Endothelial cell of umbilical vein (primary cell): Measurements from ENCODE around the gene IDUA. TPM values are rescaled to one million over a fixed set of nuclear protein-coding genes. Genes with fewer than 3 reads are reported as not detected.

Source experiments
- BruUV-seq: library from RNA; stranded (reverse); fragments of 400-500 nt; replicated peaks from 2 replicates; lab custom pipeline; 2021; lab: Mats Ljungman, UMichigan
- CTCF ChIA-PET: fragments of 300-600, 350-600 bp; sonication (Branson Sonifier 250); formaldehyde crosslinking; loops from one replicate; lab custom pipeline; 2021; ENCODE audit warnings: antibody characterized with exemption, inconsistent platforms; lab: Charles Lee
- POLR2A ChIA-PET: fragments of 300-600, 350-600 bp; sonication (Branson Sonifier 250); formaldehyde crosslinking; loops from one replicate; lab custom pipeline; 2021; ENCODE audit warnings: antibody characterized with exemption, inconsistent platforms; lab: Charles Lee
- DNase-seq: peaks from one replicate; pipeline ENCODE4 v3.0.0-alpha.2; 2011; ENCODE audit warnings: low read depth, low spot score
- FAIRE-seq: peaks from 2 replicates; lab custom pipeline; 2011; peaks lifted over from hg19 to GRCh38; lab: Jason Lieb, UNC
- H2AFZ ChIP-seq: 2 replicates; pipeline ENCODE4 v1.6.0; 2012; ENCODE audit warnings: low read depth, low read length, control low read depth, inconsistent platforms
- H3K27ac ChIP-seq: 2 replicates; pipeline ENCODE4 v1.5.1; 2011; ENCODE audit warnings: low read depth, mild to moderate bottlenecking, control low read depth, low read length, moderate library complexity; ENCODE audit not compliant: insufficient read depth
- H3K27me3 ChIP-seq, 2 experiments: 2 replicates each; pipeline versions ENCODE4 v1.6.0 to v1.6.1; 2011; ENCODE audit warnings: low read length in 2 of 2, mixed read lengths in 1 of 2; ENCODE audit not compliant: control insufficient read depth in 2 of 2, insufficient read depth in 2 of 2
- H3K36me3 ChIP-seq, 2 experiments: 2 replicates in 1 of 2; 3 replicates in 1 of 2; pipeline ENCODE4 v1.5.1; 2011; ENCODE audit warnings: low read length in 2 of 2, mild to moderate bottlenecking in 1 of 2, moderate library complexity in 1 of 2; ENCODE audit not compliant: control insufficient read depth in 2 of 2, insufficient read depth in 2 of 2; ENCODE audit errors: extremely low read depth in 1 of 2
- H3K4me1 ChIP-seq: 3 replicates; pipeline ENCODE4 v1.5.1; 2011; ENCODE audit warnings: mild to moderate bottlenecking, low read length; ENCODE audit not compliant: control insufficient read depth, insufficient read depth; ENCODE audit errors: extremely low read depth
- H3K4me2 ChIP-seq: 2 replicates; pipeline ENCODE4 v1.6.1; 2011; ENCODE audit warnings: low read length, control low read depth, mixed read lengths; ENCODE audit not compliant: insufficient read depth
- H3K4me3 ChIP-seq, 3 experiments: fragments of 200-600 bp in 1 of 3; sonication (generic), shearing (Covaris generic) in 1 of 3; replicated peaks in 1 of 3; 2 replicates each; pipeline ENCODE4 v1.5.1; 2011 to 2016; ENCODE audit warnings: control low read depth in 3 of 3, low read length in 3 of 3, mild to moderate bottlenecking in 2 of 3, inconsistent platforms in 1 of 3, low read depth in 1 of 3, moderate library complexity in 1 of 3; ENCODE audit not compliant: insufficient read depth in 1 of 3
- H3K79me2 ChIP-seq: 2 replicates; pipeline ENCODE4 v1.6.0; 2012; ENCODE audit warnings: low read length, inconsistent platforms; ENCODE audit not compliant: control insufficient read depth, insufficient read depth
- H3K9ac ChIP-seq: replicated peaks from 2 replicates; pipeline ENCODE3; 2011; ENCODE audit warnings: low read length, control low read depth; ENCODE audit not compliant: insufficient read depth; ENCODE audit errors: extremely low read depth
- H3K9me1 ChIP-seq: replicated peaks from 3 replicates; pipeline ENCODE4 v1.6.0; 2011; ENCODE audit warnings: mild to moderate bottlenecking, low read length; ENCODE audit not compliant: control insufficient read depth, insufficient read depth; ENCODE audit errors: extremely low read depth
- H3K9me3 ChIP-seq: replicated peaks from 2 replicates; pipeline ENCODE4 v1.5.1; 2012; ENCODE audit warnings: low read length, inconsistent platforms; ENCODE audit not compliant: control insufficient read depth, insufficient read depth
- H4K20me1 ChIP-seq: replicated peaks from 2 replicates; pipeline ENCODE3; 2011; ENCODE audit warnings: mild to moderate bottlenecking, low read length; ENCODE audit not compliant: control insufficient read depth, insufficient read depth; ENCODE audit errors: extremely low read depth
- EZH2 ChIP-seq: IDR thresholded peaks from 2 replicates; pipeline ENCODE4 v1.6.1; 2012; ENCODE audit warnings: borderline replicate concordance, low read depth, mild to moderate bottlenecking, moderate library complexity, low read length, inconsistent platforms; ENCODE audit not compliant: severe bottlenecking
- FOS ChIP-seq: IDR thresholded peaks from 2 replicates; pipeline ENCODE4 v1.6.1; 2011; ENCODE audit warnings: mild to moderate bottlenecking, low read length, moderate library complexity, borderline replicate concordance; ENCODE audit not compliant: insufficient read depth
- GATA2 ChIP-seq: IDR thresholded peaks from 2 replicates; pipeline ENCODE4 v1.7.0; 2011; ENCODE audit warnings: low read depth, mild to moderate bottlenecking, moderate library complexity, mixed read lengths, low read length; ENCODE audit not compliant: insufficient read length, insufficient read depth
- JUN ChIP-seq: IDR thresholded peaks from 2 replicates; pipeline ENCODE4 v1.6.1; 2011; ENCODE audit warnings: borderline replicate concordance, low read depth; ENCODE audit not compliant: insufficient read length, insufficient read depth
- MAX ChIP-seq: IDR thresholded peaks from 2 replicates; pipeline ENCODE4 v1.6.1; 2011; ENCODE audit not compliant: insufficient read depth, insufficient read length
- MYC ChIP-seq: IDR thresholded peaks from one replicate; pipeline ENCODE4 v1.6.1; 2011; ENCODE audit warnings: mild to moderate bottlenecking, low read depth, low read length
- POLR2A ChIP-seq: IDR thresholded peaks from 2 replicates; pipeline ENCODE4 v1.6.1; 2012; ENCODE audit warnings: low read depth, mild to moderate bottlenecking, control low read depth, low read length
- POLR2AphosphoS5 ChIP-seq: IDR thresholded peaks from 2 replicates; pipeline ENCODE4 v1.6.1; 2012; ENCODE audit warnings: low read depth, mild to moderate bottlenecking, control low read depth, low read length, moderate library complexity; ENCODE audit not compliant: insufficient read depth
- dilution Hi-C: fragments of 300-500 bp; cut with MboI; formaldehyde crosslinking; loops from one replicate; pipeline ENCODE4 v1.15.0; 2019; ENCODE audit warnings: low sequenced_read_pairs; ENCODE audit not compliant: extremely low pct_ligation_motif_present
- intact Hi-C: fragments of 100-400 bp; cut with micrococcal nuclease; formaldehyde crosslinking; loops from one replicate; pipeline ENCODE4 v1.10.0; 2022
- polyA plus RNA-seq, 4 experiments: library from polyadenylated mRNA; depleted of rRNA in 3 of 4; stranded (reverse) in 3 of 4; unstranded in 1 of 4; fragments of >200 nt; gene quantifications; 2 replicates each; pipeline versions ENCODE4 v1.2.1 to v1.2.3, GENCODE V29; 2011 to 2012; ENCODE audit warnings: missing spikeins in 1 of 4
- total RNA-seq: library from RNA; stranded (reverse); gene quantifications from 2 replicates; pipeline ENCODE4 v1.2.3, GENCODE V29; 2021
- TF ChIP-seq, protein P1 (sequence below), 2 donors: IDR thresholded peaks; 1 replicate in 1 of 2; 2 replicates in 1 of 2; pipeline ENCODE4 v1.5.1; 2011; ENCODE audit warnings: low read length in 2 of 2, mild to moderate bottlenecking in 2 of 2, moderate library complexity in 2 of 2, control low read depth in 1 of 2, inconsistent platforms in 1 of 2, low read depth in 1 of 2; ENCODE audit not compliant: insufficient read depth in 1 of 2; ENCODE audit errors: extremely low read depth in 1 of 2

IDUA gene
- total and polyA plus RNA-seq, 2 donors (not counting 3 experiments of a cell fraction or from before 2014, with no cell fraction given) = 19.1 to 34.1 TPM

DNA sequence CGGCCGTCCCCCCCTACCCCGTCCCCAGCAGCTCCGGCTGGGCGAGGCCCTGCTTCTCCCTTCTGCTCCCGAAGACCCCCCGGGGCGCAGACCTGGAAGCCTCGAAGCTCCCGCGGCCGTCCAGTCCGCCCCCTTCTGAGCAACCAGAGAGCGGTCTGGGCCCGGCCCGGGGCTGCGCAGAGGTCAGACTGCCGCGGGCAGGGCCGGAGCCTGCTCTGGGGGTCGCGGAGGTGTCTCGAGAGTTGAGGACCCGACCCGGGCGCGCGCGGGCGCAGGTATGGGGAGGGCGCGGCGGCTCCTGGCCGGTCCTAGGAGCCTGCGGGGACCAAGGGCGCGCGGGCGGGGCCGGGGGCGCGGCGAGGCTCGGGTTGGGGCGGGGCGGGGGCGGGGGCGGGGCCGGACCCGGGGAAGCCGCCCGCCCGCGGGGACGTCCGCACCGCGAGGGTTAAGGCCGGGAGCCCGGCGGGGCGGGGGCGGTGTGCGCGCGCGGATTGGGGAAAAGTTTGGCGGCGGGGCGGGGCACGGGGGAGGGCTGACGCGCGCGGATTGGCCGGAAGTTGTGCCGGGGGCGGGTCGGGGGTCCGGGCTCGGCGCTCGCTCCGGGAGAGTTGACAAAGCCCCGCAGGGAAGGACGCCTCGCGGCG lies 24.3 kb downstream of the IDUA start, which contains the start of gene FGFRL1:
Gene FGFRL1 (plus strand): TSS at position 605 of the 644 bp plus-strand sequence. CDS start 860 bp downstream, outside the sequence.
- POLR2A ChIA-PET = no interaction called here
- CTCF ChIA-PET = interaction anchor here (1.6 to 2.6 kb wide), 4 partner anchors 24 to 105 kb away, joined by 4 to 13 read pairs (median 8); partner anchors contain the start of gene IDUA
- H3K4me1 ChIP-seq = peaks cover 9% of the 10 kb centered on the region
- intact Hi-C loops (no loop called here), dilution Hi-C loops (no loop called here)
- BruUV-seq = no TSS peak
- peak; percentile 25 for TF ChIP-seq POLR2AphosphoS5
- TF ChIP-seq FOS = no peak
- FAIRE-seq (peak; percentile 47), DNase-seq (peak; percentile 76)
- H3K9ac ChIP-seq = peak within 1 kb of the TSS; percentile 49
- no peaks in the 10 kb centered on the region for H4K20me1 ChIP-seq
- H3K79me2 ChIP-seq = peaks cover 3% of the 10 kb centered on the region
- H3K4me2 ChIP-seq = peak within 1 kb of the TSS; percentile 47
- H3K36me3 ChIP-seq = peaks cover 0 to 2% of the 10 kb centered on the region in 2 experiments
- no peaks in the 10 kb centered on the region for H3K9me1 ChIP-seq
- no peak within 1 kb of the TSS for H3K27ac ChIP-seq
- H3K4me3 ChIP-seq = peak within 1 kb of the TSS; percentile 52 to 85 (median 66)
- H2AFZ ChIP-seq = peak within 1 kb of the TSS; percentile 62
- H3K9me3 ChIP-seq = no peaks in the 10 kb centered on the region
- peaks cover 13 to 16% of the 10 kb centered on the region in 2 experiments for H3K27me3 ChIP-seq

DNA sequence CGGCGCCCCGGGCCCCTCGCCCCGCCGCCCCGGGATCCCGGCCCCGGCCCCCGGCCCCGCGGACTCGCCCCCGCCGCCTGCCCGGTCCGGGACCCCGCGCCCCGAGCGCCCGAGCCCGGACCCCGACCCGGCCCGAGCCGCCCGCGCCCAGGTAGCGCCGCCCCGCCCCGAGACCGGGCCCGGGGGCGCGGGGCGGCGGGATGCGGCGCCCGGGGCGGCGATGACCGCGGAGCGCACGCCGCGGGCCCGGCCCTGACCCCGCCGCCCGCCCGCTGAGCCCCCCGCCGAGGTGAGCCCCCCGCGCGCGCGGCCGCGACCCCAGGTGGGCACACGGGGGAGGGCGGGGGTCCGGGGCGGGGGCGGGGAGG lies 24.8 kb downstream of the IDUA start:
- H3K27ac ChIP-seq = no peak overlapping the region
- DNase-seq (no peak), FAIRE-seq (no peak)
- H3K9me1 ChIP-seq = no peaks in the 10 kb centered on the region
- intact Hi-C loops (loop anchor here (1.0 kb wide), 1 partner anchor 32 kb away; no protein-coding TSS in a partner anchor), dilution Hi-C loops (no loop called here)
- ChIA-PET CTCF (no interaction called here), POLR2A (no interaction called here)
- TF ChIP-seq MYC = no peak
- TF ChIP-seq POLR2AphosphoS5 = no peak
- no peak for TF ChIP-seq MAX
- TF ChIP-seq FOS = no peak
- TF ChIP-seq, protein P1, sequence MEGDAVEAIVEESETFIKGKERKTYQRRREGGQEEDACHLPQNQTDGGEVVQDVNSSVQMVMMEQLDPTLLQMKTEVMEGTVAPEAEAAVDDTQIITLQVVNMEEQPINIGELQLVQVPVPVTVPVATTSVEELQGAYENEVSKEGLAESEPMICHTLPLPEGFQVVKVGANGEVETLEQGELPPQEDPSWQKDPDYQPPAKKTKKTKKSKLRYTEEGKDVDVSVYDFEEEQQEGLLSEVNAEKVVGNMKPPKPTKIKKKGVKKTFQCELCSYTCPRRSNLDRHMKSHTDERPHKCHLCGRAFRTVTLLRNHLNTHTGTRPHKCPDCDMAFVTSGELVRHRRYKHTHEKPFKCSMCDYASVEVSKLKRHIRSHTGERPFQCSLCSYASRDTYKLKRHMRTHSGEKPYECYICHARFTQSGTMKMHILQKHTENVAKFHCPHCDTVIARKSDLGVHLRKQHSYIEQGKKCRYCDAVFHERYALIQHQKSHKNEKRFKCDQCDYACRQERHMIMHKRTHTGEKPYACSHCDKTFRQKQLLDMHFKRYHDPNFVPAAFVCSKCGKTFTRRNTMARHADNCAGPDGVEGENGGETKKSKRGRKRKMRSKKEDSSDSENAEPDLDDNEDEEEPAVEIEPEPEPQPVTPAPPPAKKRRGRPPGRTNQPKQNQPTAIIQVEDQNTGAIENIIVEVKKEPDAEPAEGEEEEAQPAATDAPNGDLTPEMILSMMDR (IDR thresholded peaks at IDR 0.05; ENCODE audit: extremely low read depth in 1 of 2, insufficient read depth in 1 of 2, low read depth in 1 of 2, low read length in 2 of 2) = no peak
- no peak for TF ChIP-seq EZH2
- TF ChIP-seq POLR2A = no peak
- TF ChIP-seq JUN = no peak
- no peak for TF ChIP-seq GATA2
- peaks cover 9% of the 10 kb centered on the region for H3K4me1 ChIP-seq
- H3K79me2 ChIP-seq = peaks cover 3% of the 10 kb centered on the region
- no peak overlapping the region for H3K4me2 ChIP-seq
- H3K4me3 ChIP-seq = peak overlapping the region in 1 of 3 experiments; percentile 66
- no peaks in the 10 kb centered on the region for H4K20me1 ChIP-seq
- no peak overlapping the region for H3K9ac ChIP-seq
- H3K27me3 ChIP-seq = peaks cover 13 to 16% of the 10 kb centered on the region in 2 experiments
- H2AFZ ChIP-seq = no peak overlapping the region
- no peaks in the 10 kb centered on the region for H3K9me3 ChIP-seq
- BruUV-seq = no TSS peak
- peaks cover 0 to 2% of the 10 kb centered on the region in 2 experiments for H3K36me3 ChIP-seq
